ENCODE results near the gene EIF3D. TPM values are rescaled to one million over a fixed set of nuclear protein-coding genes. Genes with fewer than 3 reads are reported as not detected.
A peak's percentile ranks its signal among the peaks of the same experiment; 100 is the strongest.

The EIF3D gene
- total RNA-seq, 1 donor from 2014 or later, result 143 TPM

GRCh38 chr22:36546092-36546804, 17.3 kb upstream of the EIF3D start:
- peak; percentile 67 for DNase-seq
- H3K27ac Mint-ChIP-seq (ENCODE audit: unreplicated experiment), result no peak overlapping the region
- no peaks in the 10 kb centered on the region for H3K36me3 Mint-ChIP-seq (ENCODE audit: unreplicated experiment)
- TF ChIP-seq CTCF (IDR thresholded peaks at IDR 0.05; ENCODE audit: partially characterized antibody, unreplicated experiment), result peak; percentile 63
- H3K27me3 Mint-ChIP-seq (ENCODE audit: unreplicated experiment), result peaks cover 8% of the 10 kb centered on the region
- H3K4me1 Mint-ChIP-seq (ENCODE audit: low read depth, unreplicated experiment), result peaks cover 27% of the 10 kb centered on the region
- peaks cover 4% of the 10 kb centered on the region for H3K9me3 Mint-ChIP-seq (ENCODE audit: unreplicated experiment)
- peak overlapping the region; percentile 67 for H3K4me3 Mint-ChIP-seq (ENCODE audit: unreplicated experiment)

GRCh38 chr22:36544107-36544620, 15.2 kb upstream of the EIF3D start:
- Mint-ChIP-seq H3K4me1 (ENCODE audit: low read depth, unreplicated experiment) (peaks cover 20% of the 10 kb centered on the region), H3K27me3 (ENCODE audit: unreplicated experiment) (peaks cover 5% of the 10 kb centered on the region), H3K27ac (ENCODE audit: unreplicated experiment) (no peak overlapping the region), H3K9me3 (ENCODE audit: unreplicated experiment) (peaks cover 6% of the 10 kb centered on the region), H3K36me3 (ENCODE audit: unreplicated experiment) (no peaks in the 10 kb centered on the region), H3K4me3 (ENCODE audit: unreplicated experiment) (no peak overlapping the region)
- no peak for TF ChIP-seq CTCF (IDR thresholded peaks at IDR 0.05; ENCODE audit: partially characterized antibody, unreplicated experiment)
- no peak for DNase-seq

GRCh38 chr22:36541831-36542411, 13.0 kb upstream of the EIF3D start:
- Mint-ChIP-seq H3K9me3 (ENCODE audit: unreplicated experiment) (peaks cover 4% of the 10 kb centered on the region), H3K27ac (ENCODE audit: unreplicated experiment) (no peak overlapping the region), H3K4me1 (ENCODE audit: low read depth, unreplicated experiment) (peaks cover 8% of the 10 kb centered on the region), H3K4me3 (ENCODE audit: unreplicated experiment) (no peak overlapping the region), H3K27me3 (ENCODE audit: unreplicated experiment) (peaks cover 3% of the 10 kb centered on the region), H3K36me3 (ENCODE audit: unreplicated experiment) (no peaks in the 10 kb centered on the region)
- DNase-seq, result no peak
- TF ChIP-seq CTCF (IDR thresholded peaks at IDR 0.05; ENCODE audit: partially characterized antibody, unreplicated experiment), result no peak

DNA sequence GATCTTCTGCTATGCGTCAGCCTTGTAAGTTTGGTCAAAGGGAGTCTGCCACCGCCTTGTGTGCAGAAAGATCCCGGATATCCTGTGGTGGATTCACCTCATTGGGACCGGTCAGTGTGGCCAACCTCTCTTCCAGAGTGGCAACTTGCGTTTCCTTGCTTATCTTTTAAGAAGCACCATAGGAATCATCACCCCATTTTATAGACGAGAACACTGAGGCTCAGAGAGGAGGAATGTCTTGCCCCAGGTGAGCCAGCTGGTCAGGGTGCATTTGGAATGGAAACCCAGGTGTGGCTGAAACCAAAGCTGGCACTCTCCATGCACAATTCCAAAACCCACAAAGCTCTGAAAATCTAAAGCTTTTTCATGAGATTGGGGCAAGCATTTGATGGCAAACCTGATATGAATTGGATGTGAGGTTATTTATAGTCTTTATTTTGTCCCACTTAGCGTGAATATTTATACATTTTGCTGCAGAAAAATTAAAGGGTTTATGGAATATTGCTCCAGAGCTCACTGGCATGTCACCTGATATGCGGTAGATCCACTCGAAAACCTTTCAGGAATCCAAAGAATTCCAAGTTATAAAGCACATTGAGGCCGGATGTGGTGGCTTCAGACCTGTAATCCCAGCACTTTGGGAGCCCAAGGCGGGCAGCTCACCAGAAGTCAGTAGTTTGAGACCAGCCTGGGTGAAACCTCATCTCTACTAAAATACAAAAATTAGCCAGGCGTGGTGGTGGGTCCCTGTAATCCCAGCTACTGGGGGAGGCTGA, 12.1 kb upstream of the EIF3D start:
- DNase-seq, result no peak
- Mint-ChIP-seq H3K4me3 (ENCODE audit: unreplicated experiment) (no peak overlapping the region), H3K9me3 (ENCODE audit: unreplicated experiment) (peaks cover 4% of the 10 kb centered on the region), H3K27me3 (ENCODE audit: unreplicated experiment) (peaks cover 3% of the 10 kb centered on the region), H3K36me3 (ENCODE audit: unreplicated experiment) (no peaks in the 10 kb centered on the region), H3K27ac (ENCODE audit: unreplicated experiment) (no peak overlapping the region), H3K4me1 (ENCODE audit: low read depth, unreplicated experiment) (peaks cover 1% of the 10 kb centered on the region)
- TF ChIP-seq CTCF (IDR thresholded peaks at IDR 0.05; ENCODE audit: partially characterized antibody, unreplicated experiment), result no peak
